ENCODE data around the gene KRT35.

GRCh38 chr17:41523787-41524186, 42.8 kb upstream of the KRT35 start:
- TF ChIP-seq EP300 (IDR thresholded peaks at IDR 0.05): no peak
- TF ChIP-seq POLR2A (IDR thresholded peaks at IDR 0.05; ENCODE audit: low read depth): no peak

Measured in esophagus muscularis mucosa (tissue), 2 donors.